PFSK-1 (cell line): ENCODE measurements around the gene MMP23B.

ENCODE experiments used
- FOXP2 ChIP-seq: optimal IDR thresholded peaks from 2 replicates; pipeline ENCODE3; 2011; ENCODE audit warnings: borderline replicate concordance, control low read depth, inconsistent platforms; ENCODE audit not compliant: insufficient read depth; ENCODE audit errors: extremely low read length, extremely low read depth
- POLR2AphosphoS5 ChIP-seq: IDR thresholded peaks from 2 replicates; pipeline ENCODE4 v1.6.1; 2012; ENCODE audit warnings: low read depth, mild to moderate bottlenecking, control low read depth, low read length, moderate library complexity
- SIN3A ChIP-seq: IDR thresholded peaks from 2 replicates; pipeline ENCODE4 v1.6.1; 2012; ENCODE audit warnings: mild to moderate bottlenecking, low read length, moderate library complexity, borderline replicate concordance; ENCODE audit not compliant: insufficient read depth
- TAF1 ChIP-seq: IDR thresholded peaks from 2 replicates; pipeline ENCODE4 v1.6.1; 2012; ENCODE audit warnings: low read length, control low read depth, borderline replicate concordance; ENCODE audit not compliant: insufficient read depth
- TF ChIP-seq, protein P1 (sequence below), 2 experiments: IDR thresholded peaks; 2 replicates each; pipeline versions ENCODE4 v1.6.1 to v1.8.0; 2011 to 2012; ENCODE audit warnings: low read depth in 2 of 2, low read length in 2 of 2, control low read depth in 1 of 2, inconsistent platforms in 1 of 2, mild to moderate bottlenecking in 1 of 2, moderate library complexity in 1 of 2; ENCODE audit not compliant: insufficient read depth in 1 of 2

Gene MMP23B

GRCh38 chr1:1626207-1627141, 5.5 kb upstream of the MMP23B start:
- TF ChIP-seq POLR2AphosphoS5 (no peak), SIN3A (no peak)
- TF ChIP-seq, protein P1, sequence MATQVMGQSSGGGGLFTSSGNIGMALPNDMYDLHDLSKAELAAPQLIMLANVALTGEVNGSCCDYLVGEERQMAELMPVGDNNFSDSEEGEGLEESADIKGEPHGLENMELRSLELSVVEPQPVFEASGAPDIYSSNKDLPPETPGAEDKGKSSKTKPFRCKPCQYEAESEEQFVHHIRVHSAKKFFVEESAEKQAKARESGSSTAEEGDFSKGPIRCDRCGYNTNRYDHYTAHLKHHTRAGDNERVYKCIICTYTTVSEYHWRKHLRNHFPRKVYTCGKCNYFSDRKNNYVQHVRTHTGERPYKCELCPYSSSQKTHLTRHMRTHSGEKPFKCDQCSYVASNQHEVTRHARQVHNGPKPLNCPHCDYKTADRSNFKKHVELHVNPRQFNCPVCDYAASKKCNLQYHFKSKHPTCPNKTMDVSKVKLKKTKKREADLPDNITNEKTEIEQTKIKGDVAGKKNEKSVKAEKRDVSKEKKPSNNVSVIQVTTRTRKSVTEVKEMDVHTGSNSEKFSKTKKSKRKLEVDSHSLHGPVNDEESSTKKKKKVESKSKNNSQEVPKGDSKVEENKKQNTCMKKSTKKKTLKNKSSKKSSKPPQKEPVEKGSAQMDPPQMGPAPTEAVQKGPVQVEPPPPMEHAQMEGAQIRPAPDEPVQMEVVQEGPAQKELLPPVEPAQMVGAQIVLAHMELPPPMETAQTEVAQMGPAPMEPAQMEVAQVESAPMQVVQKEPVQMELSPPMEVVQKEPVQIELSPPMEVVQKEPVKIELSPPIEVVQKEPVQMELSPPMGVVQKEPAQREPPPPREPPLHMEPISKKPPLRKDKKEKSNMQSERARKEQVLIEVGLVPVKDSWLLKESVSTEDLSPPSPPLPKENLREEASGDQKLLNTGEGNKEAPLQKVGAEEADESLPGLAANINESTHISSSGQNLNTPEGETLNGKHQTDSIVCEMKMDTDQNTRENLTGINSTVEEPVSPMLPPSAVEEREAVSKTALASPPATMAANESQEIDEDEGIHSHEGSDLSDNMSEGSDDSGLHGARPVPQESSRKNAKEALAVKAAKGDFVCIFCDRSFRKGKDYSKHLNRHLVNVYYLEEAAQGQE (IDR thresholded peaks at IDR 0.05; ENCODE audit: insufficient read depth in 1 of 2, low read depth in 2 of 2, low read length in 2 of 2) = no peak

DNA sequence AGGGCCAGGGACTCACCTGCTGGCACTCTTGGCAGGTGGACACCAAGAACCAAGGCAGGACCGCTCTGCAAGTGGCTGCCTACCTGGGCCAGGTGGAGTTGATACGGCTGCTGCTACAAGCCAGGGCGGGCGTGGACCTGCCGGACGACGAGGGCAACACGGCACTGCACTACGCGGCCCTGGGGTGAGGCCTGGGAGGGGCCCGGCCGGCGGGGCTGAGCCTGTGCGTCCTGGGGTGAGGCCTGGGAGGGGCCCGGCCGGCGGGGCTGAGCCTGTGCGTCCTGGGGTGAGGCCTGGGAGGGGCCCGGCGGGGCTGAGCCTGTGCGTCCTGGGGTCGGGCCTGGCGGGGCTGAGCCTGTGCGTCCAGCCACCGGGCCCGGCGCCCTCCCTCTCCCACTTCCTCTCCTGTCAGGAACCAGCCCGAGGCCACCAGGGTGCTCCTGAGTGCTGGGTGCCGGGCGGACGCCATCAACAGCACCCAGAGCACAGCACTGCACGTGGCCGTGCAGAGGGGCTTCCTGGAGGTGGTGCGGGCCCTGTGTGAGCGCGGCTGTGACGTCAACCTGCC, 4.6 kb upstream of the MMP23B start:
- TF ChIP-seq TAF1 = no peak
- TF ChIP-seq SIN3A = no peak
- TF ChIP-seq, protein P1 (IDR thresholded peaks at IDR 0.05; ENCODE audit: insufficient read depth in 1 of 2, low read depth in 2 of 2, low read length in 2 of 2) = no peak
- TF ChIP-seq POLR2AphosphoS5 = no peak
- TF ChIP-seq FOXP2 = no peak

- TF ChIP-seq FOXP2 (no peak), TAF1 (no peak), SIN3A (no peak), POLR2AphosphoS5 (no peak)
- TF ChIP-seq, protein P1 (IDR thresholded peaks at IDR 0.05; ENCODE audit: insufficient read depth in 1 of 2, low read depth in 2 of 2, low read length in 2 of 2) = no peak
Observed at GRCh38 chr1:1627829-1628753, 3.9 kb upstream of the MMP23B start.

GRCh38 chr1:1628754-1629429, 3.1 kb upstream of the MMP23B start:
- TF ChIP-seq SIN3A (no peak), TAF1 (no peak), FOXP2 (no peak), POLR2AphosphoS5 (no peak)
- TF ChIP-seq, protein P1 (IDR thresholded peaks at IDR 0.05; ENCODE audit: insufficient read depth in 1 of 2, low read depth in 2 of 2, low read length in 2 of 2) = no peak
